ENCODE data around the gene HNRNPU.
"Not testable (repeated sequence)": the region's sequence is repeated elsewhere in the genome, so short reads cannot be mapped to it uniquely, and the experiment has no call there.

Gene HNRNPU

DNA sequence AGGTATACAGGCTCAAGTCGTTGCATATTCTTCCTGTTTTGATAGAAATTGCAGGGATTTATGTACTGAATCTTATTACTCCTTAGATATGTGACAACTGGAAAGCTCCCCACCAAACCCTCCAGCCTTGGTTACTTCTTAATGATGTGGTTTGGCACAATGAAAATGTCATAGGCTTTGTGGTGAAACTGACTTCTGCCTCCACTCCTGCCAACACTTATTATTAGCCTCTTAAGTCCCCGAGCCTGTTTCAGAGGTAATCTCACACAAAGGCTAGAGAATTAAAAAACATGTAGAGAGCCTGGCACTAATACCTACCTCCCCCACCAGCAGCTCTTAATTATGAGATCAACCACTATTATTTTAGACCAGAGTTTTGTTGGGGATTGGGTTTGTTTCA is 24.7 kb downstream of the HNRNPU start:
- no peak for DNase-seq

GRCh38 chr1:244837597-244838258 is 26.6 kb downstream of the HNRNPU start:
- no peak for DNase-seq

DNA sequence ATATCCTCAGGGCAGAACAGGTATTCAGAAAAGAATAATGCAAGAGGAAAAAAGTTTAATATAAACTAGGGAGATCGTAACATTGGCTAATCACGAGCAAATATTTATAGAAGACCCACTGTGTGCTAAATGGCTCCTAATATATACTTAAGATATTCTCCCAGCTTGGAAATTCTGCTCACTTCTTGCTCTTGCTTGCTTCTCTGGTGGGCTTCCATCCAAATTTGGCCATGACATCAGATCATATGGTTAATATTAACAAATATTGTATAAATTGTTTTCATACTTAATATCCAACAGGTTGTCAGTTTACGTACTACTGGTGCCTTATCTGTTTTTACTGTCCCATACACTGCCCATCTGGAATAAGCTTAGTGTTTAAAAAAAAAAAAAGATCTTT is 27.8 kb downstream of the HNRNPU start:
- DNase-seq = peak; percentile 56

DNA sequence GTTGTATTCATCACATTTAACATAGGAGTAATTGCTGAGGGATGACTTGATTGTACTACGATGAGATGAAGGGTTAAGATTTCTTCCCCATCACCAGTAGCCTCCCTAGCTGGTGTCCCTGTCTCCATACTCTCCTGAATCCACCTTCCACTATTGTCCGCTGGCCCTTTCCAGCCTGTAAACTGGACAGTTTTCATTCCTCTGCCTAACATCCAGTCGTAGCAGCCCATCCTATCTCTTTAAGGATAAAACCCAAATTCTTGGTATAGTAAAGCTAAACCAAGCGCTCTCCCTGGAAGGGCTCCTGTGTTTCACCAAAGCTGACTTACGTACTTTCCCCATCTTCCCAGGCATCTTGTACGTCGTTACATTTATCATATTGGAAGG is 28.2 kb downstream of the HNRNPU start:
- peak; percentile 78 for DNase-seq

- DNase-seq = peak; percentile 98
These were observed 28.8 kb downstream of the HNRNPU start, which contains the start of gene COX20 for GRCh38 chr1:244835276-244836134. Gene COX20 (plus strand): TSS chr1:244835658. CDS start chr1:244835715, 57 bp downstream.

DNA sequence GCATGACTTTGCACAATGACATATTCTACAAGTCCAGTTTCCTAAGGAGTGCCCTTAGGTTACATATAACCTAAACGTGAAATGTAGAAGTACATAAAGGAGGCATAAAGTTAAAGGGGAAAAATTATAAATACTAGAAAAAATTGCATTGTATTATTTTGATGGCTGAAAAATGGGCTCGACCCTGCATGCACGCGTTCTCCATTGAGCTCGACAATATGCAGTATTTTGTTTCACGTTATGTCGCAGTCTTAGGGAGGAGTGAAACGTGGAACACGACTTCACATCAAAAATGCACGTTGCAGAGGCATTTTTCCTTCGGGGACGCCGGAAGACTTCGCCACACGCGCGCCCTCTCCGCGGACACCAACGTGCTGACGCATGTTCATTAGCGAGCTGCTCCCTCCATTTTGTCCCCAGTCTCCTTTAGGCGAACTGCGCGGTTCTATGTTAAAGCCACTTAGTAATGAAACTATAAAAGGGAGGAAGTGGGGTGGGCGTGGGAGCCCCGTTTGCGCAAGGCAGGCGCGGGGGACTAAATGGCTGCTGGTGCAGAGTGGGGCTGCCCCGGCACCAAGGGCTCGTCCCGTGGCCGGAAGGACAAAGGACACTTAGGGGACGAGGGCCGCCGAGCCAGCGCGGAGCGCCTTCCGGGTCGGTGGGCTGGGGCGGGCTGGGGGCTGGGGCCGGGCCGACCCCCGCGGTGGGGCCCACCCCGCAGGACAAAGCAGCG is 29.6 kb downstream of the HNRNPU start:
- peak; percentile 98 for DNase-seq

GRCh38 chr1:244833734-244834542 is 30.4 kb downstream of the HNRNPU start:
- DNase-seq = peak; percentile 86

- not testable (repeated sequence) for DNase-seq
These were observed 31.1 kb downstream of the HNRNPU start for GRCh38 chr1:244833260-244833659.

DNA sequence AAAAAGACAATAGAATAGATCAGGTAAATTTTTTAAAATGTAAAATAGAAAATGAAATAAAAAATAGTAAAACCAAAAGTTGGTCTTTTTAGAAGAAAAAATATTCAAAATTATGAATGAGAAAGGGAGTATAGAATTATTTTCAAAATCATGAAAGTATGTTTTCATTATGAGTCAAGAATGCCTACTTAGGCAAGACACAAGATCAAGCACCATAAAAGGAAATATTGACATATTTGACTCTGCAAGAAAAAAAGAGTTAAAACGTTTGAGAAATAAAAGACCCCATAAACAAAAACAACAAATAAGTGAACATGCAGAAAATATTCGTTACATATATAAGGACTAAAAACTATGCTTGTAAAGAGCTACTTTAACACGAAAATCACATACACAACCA is 33.7 kb downstream of the HNRNPU start:
- no peak for DNase-seq

GRCh38 chr1:244826712-244827111 is 37.6 kb downstream of the HNRNPU start:
- DNase-seq = no peak

DNA sequence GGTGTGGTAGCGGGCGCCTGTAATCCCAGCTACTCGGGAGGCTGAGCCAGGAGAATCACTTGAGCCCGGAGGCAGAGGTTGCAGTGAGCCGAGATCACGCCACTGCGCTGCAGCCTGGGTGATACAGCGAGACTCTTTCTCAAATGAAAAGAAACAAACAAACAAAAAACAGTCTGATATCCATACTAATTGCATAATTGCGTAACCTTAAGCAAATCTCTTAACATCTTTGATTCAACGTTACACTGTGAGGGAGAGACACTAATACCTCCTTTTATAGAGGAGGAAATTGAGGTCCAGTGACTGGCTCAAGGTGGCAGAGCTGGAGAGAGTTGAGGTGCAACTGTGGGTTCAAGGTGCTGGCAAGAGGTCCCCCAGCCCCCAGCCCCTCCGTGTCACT is 41.5 kb downstream of the HNRNPU start:
- DNase-seq = no peak

DNA sequence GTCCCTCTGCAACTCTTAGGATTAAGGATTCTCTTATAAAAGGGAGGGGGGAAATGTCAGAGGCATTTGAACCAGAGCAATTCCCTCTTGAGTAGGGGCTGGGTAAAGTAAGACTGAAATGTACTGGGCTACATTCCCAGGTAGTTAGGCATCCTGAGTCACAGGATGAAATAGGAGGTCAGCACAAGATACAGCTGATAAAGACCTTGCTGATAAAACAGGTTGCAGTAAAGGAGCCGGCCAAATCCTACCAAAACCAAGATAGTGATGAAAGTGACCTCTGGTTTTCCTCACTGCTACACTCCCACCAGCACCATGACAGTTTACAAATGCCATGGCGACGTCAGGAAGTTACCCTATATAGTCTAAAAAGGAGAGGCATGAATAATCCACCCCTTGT is 43.2 kb downstream of the HNRNPU start:
- no peak for DNase-seq

DNA sequence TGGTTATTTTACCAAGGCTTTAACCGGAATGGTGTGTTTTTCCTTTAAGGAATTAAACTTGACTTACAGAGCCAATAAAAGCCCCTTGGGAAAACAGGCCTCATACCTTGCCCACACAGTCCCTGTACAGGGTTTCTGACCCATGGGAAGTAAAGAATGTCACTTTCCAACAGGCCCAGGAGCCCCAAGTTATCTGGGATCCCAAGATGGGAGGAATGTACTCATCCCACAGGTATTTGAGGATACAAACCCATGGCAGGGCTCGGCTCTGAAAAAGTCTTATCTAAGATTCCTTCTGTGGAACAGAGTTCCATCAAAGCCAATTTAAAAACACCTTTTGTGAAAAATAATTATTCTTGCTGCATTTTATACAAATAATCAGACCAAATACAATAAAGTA is 44.2 kb downstream of the HNRNPU start:
- DNase-seq = no peak

DNA sequence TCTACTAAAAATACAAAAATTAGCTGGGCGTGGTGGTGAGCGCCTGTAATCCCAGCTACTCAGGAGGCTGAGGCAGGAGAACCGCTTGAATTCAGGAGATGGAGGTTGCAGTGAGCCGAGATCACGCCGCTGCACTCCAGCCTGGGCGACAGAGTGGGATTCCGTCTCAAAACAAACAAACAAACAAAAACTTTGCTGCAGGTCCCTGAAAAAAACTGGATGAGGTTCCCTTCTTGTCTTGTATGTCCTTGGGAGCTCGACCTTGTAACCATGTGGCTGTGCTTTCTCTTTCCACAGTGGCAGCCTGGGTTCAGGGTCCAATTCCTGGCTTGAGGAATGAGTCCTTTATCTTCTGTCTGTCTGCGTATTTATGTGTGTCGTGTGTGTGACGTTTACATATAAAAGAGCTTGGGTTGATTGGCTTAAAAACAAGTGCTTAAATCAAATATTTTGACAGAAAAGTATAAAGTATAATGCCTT is 46.9 kb downstream of the HNRNPU start:
- no peak for DNase-seq

- no peak for DNase-seq
These were observed 48.7 kb downstream of the HNRNPU start for GRCh38 chr1:244815600-244816099.

DNA sequence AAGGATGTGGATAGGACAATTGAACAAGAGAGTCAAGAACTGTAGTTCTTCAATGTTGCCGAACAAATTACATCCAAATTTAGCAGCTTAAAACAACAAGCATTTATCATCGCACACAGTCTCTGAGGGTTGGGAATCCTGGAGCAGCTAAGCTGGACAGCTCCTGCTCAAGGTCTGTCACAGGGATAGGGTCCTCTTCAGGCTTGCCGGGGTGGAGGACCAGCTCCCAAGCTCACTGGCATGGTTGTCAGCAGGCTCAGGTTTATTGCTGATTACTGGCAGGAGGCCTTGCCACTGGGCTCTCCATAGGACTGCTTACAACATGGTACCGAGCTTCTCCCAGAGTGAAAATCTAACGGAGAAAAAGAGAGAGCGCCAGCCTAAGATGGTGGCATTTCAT is 51.0 kb downstream of the HNRNPU start:
- DNase-seq = no peak

DNA sequence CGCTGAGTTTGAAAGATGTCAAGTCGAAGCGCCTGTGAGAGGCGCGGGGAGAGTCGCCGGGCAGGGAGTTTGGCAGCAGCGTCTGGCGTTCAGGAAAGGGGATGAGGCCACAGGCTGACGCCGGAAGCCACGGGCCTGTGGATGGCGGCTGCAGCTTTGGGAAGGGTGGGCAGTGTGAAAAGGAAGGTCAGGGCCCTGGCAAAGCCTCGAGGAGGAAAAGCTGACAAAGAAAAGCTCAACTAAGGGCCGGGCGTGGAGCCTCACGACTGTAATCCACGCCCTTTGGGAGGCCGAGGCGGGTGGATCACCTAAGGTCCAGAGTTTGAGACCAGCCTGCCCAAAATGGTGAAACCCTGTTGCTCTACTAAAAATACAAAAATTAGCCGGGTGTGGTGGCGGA is 54.1 kb downstream of the HNRNPU start:
- DNase-seq = no peak

GRCh38 chr1:244807138-244807537 is 57.2 kb downstream of the HNRNPU start:
- DNase-seq = no peak

DNA sequence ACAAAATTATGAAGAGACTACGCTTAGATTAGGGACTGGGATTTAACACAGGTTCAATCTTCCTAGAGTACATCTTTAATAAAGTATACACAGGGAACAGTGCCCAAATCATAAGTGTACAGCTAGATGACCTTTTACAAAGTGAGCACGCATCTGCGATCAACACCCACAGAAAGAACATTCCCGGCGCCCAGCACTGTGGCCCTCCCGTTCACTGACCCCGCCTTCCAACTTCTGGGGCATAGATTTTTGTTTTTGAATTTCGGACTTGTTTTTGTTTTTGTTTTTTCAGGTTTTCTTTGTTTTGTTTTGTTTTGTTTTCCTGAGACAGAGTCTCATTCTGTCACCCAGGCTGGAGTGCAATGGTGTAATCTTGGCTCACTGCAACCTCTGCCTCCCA is 59.5 kb downstream of the HNRNPU start:
- DNase-seq = no peak

DNA sequence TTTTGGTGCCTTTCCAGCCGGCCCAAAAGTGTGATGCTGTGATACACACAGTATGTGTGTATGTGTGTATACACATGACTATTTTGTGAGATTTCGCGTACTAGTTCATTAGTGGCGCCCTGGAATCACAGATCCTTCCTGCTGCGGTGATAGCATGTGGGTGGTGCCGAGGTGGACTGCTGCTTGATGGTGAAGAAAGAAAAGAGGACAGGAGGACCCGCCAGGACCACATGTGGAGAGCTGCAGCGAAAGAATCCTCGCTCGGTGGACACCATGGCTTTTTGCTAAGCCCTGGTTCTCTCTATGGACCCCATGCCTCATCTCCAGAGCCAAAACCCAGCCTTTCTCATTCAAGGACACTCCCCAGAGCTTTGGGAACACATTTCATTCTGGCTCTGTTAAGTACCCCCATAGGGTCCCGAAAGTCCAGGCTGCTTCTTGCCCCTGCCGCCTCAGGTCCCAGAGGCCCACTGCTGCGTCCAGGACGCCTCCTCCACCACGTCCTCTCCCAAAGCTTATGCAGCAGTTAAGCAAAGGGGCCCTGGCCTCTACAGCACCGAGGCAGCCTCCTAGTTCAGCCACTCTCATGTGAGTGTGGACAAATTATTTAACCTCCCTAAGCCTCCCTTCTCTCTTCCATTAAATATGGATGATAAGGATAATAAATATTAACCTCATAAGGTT is 61.6 kb downstream of the HNRNPU start:
- DNase-seq = no peak

- no peak for DNase-seq
These were observed 62.3 kb downstream of the HNRNPU start for GRCh38 chr1:244802041-244802440.

GRCh38 chr1:244801246-244801645 is 63.1 kb downstream of the HNRNPU start:
- DNase-seq = peak; percentile 11

Measured in eye (tissue), 1 donor.